Stimulated activated CD4-positive, alpha-beta T cell treated with anti-CD3 and anti-CD28 coated beads, Interleukin-15, amount 100 ng/mL, for 24 hours (primary cell): ENCODE data around the gene HDAC8.
A peak's percentile ranks its signal among the peaks of the same experiment; 100 is the strongest.

ENCODE experiments used
- DNase-seq: peaks from one replicate; pipeline ENCODE4 v3.0.0-alpha.2; 2020

HDAC8 gene

DNA sequence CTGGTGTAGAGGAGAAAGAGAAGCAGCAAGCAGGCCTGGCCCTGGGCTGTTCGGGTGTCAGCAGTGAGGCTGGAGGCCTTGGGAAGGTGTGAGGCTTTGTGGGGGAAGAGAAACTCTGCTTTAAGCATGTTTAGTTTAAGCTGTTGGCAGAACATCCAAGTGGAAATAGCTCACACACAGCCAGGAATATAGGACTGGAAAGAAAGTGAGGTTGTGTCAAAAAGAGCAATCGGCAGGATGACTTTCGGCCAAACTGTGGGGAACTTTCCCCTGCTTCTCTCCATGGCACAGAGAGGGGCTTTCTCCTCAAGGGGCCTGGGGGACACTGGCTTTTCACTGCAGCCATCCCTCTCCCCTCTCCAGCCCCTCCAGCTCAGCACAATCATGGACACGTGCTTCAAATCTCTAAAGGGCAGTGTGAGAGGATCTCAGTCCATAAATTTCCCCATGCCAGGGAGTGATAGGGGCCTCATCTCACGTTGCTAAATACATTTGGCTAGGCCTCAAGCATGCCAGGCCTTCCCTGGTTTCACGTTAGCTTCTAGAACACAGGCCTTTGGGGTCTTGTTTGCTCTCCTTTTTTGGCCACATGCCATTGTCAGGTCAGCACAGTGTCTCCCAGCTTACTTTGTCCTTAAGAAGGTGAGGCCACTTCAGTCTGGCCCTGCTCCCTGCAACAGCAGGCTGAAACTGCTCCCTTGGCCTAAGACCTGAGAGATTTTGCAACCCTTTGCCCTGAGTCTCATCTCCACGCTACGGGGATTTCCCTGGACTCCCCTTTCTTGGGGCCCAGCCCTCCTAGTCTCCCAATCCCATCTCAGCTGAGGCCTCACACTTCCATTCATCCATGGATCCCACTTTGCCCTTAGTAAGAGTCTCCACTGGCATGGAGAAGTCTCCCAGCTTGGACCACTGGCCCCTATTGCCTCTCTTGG is 258.7 kb downstream of the HDAC8 start:
- DNase-seq = no peak

DNA sequence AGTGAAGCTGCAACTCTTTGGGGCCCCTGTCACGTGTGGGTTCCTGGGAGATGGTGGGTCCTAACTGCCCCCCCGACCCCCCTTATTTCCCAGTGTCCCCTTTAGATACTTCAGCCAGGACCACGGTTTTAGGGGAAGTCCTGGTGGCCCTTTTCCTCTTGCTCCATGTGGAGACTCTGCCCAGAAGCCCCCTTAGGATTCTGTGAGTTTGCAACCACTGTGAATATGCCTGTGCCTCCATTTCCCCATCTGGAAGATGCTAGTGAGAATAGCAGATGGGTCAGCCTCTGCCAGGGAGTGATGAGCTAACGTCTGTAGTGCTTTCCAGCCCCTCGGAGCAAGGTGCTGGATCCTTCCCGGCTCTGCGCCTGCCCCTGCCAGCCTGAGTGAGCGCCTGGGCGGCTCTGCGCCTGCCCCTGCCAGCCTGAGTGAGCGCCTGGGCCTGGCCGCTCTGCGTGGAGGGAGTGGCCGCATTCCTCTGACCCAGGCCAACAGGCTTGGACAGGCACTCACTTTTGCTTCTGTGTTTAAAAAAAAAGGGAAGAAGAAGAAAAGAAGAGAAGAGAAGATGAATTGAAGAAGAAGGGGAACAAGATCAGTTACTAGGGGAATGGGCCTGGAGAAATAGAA is 260.2 kb downstream of the HDAC8 start:
- DNase-seq = no peak

DNA sequence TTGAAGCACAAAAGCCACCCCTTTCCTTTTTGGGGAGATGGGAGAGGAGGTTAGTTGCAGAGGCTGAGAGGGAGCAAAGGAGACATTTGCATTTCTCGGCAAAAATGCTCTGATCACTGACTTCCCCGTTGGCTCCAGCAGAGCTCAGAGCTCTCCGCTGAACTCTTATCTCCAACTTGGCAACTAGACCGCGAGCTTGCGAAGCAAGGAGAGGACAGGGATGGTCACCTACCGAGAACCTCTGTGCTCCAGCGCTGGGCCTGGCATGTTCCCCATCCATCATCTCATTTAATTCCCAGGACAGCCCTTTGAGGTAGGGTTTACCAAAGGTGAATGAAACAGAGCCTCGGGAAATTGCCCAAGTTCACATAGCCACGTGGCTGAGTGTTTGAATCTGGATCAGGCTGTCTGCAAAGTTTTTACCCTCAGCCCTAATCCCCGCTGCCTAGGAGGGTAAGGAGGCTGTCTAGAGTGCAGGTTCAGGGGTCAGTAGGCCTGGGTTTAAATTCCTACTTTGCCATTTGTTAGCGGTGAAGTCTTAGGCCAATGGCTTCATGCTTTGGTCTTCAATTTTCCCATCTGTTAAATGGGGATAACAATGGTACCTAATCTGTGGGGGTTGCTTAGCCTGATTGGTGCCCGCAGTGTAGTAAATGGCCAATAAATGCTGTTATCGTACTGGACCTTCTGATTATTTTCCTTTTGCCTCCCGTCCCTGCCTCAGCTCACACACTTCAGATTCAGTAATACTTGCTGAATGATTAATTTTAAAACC is 263.2 kb downstream of the HDAC8 start:
- no peak for DNase-seq

DNA sequence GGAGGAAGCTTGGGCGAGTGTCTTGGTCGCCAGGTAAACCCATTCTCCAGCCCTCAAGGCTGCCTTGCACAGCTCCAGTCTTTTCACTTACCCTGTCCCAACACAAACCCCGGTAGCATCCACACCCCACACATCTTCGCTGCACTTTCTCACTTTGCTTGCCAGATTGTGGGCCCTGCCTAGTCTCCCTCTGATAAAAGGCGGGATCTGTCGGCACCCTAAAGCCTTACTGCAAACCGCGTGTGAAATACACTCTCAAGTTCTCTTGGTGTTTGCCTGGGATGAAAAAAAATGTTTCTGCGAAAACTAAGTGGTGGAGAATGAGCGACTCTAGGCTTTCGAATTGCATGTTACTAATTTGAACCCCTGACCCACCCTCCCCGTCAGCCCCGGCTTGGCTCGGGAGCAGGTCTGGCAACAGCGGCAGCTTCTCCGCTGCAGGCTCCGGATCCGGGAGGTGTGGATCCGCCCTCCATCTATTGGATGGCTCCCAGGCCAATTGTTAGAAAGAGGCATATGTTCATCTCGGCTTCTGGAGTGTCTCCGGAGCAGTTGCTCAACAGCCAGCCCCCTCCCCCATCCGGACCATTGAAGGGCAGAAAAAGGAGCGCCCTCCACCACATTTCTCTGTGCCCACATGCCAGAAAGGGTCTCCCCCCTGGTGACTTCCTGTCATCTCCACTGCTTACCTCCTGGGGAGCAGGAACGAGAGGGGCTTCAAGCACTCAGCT is 263.9 kb downstream of the HDAC8 start:
- DNase-seq = peak; percentile 42

DNA sequence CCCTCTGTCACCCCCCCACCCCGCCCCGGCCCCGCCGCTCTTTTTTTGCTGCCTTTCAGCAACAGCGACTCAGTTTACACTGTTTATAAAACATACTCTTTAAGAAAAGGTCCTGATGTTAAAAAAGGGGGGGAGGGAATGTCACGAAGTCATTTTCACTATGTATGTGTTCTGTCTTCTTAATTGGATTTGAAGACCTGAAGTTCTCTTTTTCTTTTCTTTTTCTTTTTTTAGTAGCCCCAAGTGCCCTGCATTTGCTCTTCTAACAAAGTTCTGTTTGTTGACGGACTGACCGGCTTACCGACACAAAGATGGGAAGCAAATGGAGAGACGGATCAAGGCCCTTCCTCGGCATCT is 264.5 kb downstream of the HDAC8 start:
- DNase-seq = no peak

DNA sequence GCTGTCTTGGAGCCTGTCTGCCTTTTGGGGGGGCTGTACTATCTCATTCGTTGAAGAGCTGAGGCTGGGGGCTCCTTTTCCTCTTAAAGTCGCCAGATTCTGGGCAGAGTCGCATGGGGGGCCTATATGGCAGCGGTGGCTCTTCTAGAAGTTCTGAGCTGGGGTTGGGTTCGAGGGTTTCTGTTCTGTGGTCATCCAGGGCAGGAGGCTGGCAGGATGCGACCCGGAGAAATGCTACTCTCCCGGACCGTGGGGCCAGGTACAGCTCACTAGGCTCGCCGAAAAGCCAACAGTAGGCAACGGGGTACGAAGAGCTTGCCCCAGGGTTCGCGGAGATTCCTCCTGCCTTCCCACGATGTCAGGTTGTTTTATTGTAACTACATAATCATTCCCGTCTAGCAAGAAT is 265.0 kb downstream of the HDAC8 start:
- DNase-seq = no peak

DNA sequence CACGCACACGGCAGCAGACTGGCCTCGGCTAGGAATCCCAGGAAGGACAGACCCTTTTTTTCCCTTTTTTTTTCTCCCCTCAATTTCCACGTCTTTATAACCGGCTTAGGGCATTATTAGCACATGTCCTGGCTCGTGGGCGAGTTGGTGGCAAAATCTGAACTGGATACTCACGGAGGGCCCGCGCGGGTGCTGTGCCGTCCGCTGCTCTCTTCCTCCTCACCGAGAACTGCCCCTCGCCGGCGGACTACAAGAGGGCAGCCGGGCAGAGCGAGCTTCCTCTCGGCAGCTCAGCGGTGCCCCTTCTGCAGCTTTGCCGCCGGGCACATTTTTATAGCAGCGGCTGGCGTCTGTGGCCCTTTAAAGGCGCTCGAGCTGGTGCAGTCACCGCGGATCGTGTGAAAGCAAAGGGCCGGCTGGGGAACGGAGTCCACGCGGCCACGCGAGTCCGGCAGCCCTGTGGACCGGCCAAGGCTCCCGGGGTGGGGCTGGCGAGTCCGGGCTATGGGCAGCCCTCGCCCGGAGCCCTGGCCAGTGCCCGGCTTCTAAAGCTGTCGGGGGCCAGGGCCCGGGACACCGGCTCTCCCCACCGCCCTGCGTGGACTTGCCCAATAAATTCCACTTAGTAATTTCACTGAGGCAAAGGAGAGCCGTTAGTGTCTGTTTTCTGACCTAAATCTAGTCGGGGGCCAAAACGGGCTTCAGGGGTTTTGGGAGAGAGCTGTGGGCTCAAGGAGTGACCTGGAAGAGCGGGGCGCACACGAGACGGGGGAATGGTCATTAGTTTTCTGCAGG is 265.6 kb downstream of the HDAC8 start:
- peak; percentile 39 for DNase-seq

DNA sequence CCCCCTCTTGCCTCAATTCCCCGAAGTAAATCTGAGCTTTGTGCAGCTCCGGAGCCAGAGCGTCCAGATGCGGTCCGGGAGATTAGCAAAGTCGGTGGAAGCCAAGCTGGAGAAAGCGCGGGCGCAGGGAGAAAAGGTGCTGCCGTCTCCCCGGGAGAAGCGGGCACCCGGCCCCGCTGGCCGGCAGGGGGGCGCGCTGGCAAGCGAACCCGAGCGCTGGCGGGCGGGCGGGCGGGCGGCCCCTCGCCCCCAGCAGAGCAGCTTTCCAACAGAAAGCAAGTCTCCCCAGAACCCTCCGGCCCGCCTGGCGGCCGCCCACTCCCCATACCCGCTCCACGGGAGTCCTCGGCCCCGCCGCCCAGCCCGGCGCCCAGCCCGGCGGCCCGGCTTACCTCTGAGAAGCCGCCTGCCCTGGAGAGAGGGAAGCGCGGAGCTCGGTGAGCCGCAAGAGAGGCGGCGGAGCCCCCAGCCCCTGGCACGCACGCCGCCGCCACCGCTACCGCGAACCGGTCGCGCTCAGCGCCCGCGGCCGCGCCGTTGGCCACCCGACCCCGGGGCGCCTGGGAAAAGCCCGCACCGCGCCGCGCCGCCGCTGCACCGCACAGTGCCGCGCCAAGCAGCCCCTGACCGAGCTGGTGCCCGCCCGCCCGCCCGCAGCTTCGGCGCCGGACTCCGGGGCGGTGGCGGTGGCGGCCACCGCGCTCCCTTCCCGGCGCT is 266.4 kb downstream of the HDAC8 start:
- DNase-seq = peak; percentile 12

DNA sequence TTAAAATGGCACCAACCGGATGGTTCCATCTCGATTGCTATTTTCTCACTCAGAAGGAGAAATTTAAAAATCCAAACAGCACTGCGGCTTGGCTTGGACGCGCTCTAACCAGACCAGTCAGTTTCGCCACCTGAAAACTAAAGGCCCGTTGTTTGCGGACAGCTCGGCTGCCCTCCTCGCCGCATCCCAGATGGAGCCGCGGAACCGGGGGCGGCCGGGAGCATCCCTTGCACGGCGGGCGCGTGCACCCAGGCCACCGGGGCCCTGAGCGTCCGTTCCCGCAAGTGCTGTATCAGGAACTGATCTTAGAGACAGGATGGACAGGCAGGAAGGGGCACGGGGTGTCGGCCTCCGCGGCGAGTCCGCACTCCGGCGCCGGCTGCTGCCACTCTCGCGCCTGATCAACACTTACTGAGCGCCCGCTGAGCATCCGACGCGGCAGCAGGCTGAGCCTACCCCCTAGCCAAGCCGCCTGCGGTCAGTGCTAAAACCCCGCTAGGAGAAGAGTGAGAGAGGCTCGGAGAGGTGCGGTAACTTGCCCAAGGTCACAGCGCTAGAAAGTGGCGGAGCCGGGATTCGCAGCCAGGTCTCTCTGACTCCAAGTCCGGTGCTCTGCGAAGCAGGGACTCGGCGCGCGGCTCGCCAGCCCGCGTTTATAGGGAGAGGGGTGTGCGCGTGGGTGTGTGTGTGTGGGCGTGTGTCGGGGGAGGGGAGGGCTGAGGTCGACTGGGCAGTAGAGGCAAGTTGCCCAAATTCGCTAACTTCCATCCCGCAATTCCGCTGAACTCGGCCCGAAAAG is 267.2 kb downstream of the HDAC8 start, which contains the start of gene CITED1:
CITED1 (minus strand) TSS at position 629 of the 799 bp plus-strand sequence. CDS start 3,045 bp downstream, outside the sequence.
- peak; percentile 28 for DNase-seq

DNA sequence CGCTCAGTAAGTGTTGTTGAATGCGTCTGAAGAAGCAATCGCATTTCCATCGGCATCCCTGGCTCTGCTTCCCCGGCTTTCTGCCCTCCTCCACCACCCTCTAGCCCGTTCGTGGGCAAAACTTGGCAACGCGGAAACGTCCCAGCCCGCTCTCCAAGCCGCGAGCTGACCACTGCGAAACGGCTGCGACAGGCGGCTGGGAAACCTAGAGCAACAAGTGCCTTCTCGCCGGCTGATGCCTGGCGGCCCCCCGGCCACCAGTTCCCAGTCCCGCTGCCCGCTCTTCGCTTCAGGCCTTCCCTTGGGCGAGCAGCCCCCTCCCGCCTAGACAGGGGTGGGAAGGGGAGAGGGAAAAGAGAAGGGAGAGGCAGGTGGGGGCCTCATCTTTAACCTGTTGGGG is 267.8 kb downstream of the HDAC8 start:
- DNase-seq = no peak

DNA sequence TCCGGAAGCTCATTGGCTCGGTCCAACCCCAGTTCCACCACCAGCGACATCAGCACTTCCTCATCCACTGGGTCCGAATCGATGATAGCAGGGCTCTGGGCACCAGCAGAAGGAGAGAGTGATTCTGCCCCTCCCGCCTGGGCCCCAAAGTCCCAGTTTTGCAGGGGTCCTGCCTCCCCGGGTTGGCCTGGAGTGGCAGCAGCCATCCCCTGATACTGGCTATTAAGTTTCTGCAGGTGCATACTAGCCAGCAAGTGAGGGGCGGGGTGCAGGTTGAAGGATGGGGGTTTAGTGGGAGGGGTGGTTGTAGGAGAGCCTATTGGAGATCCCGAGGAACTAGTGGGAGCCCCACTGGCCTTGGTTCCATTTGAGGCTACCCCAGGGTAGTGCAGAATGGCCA is 270.9 kb downstream of the HDAC8 start:
- DNase-seq = no peak

DNA sequence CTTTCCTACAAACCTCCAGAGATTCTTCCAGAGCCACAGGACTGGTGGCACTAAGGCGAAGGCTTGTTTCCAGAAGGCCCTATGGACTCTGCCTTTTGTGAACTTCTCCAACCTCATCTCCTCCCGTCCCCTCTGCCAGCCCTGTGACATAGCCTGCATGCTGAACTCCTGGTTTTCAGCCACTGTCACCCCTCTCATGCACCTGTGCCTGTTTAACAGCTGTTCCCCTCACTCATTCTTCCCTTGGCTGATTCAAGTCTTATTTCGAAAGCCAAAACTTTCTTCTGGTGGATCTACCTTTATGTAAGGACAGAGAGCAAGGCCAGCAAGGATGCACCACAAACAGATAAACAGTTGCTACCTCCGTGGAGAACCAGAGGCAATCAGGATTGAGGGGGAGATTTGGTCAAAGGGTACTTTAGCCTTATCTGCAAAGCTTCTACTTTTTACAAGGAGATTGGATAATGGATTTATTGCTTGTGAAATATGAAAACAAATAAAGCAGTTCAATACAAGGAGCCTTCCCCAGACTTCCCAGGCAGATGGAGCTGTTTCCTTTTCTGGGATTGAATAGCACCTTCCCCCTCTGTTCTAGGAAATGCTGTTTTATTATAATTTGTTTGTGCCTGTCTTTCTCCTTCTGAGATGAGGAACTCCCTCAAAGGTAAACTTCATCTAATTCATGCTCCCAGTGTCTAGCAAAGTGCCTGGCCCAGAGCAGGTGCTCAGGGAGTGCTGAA is 272.6 kb downstream of the HDAC8 start:
- DNase-seq = no peak

DNA sequence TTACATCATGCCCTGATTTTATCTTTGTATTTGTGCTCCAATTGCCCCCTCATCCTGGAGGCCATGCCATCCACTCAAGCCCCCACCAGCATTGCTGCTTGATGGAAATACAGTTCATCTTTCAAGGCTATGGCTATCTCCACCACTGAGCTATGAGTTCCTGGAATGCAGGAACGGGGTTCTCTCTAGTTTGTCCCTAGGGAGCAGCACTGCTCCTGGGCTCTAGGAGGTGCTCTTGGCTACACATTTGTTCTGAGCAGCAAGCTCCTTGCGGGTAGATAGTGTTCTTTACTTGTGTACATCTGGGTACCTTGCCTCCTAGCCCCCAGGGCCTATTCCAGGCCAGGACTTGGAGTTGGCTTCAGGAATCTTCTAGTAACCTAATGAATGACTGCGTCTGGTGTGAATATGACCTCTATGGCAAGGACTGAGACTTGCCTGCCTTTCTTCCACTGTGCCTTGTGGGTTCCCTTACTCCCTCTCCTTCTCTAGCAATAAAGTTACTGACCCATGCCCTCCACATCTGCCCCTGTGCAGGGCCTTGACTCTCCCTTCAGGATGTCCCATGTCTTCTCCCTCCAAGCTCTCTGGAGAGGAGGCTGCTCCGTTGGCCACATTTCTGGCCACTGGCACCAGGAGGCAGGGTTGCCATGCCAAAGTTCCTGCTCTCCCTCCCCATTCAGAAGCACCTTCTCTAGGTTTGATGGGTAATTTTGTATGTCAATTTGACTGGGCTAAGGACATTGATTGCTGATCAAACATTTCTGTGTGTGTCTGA is 274.5 kb downstream of the HDAC8 start:
- no peak for DNase-seq

DNA sequence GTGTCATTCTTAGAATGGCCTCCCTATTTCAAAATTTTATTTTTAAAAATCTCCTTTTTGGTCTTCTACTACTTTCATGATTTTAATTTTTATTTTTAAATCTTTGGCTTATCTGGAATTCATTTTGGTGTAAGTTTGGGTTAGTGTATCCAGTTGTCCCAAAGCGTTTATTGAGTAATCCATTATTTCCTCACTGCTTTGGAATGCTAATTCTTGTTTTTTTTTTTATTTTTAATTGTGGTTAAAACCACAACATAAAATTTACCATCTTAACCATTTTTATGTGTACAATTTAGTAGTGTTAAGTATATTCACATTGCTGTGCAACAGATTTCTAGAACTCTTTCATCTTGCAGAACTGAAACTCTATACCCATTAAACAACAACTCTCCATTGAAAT is 275.7 kb downstream of the HDAC8 start:
- DNase-seq = no peak

DNA sequence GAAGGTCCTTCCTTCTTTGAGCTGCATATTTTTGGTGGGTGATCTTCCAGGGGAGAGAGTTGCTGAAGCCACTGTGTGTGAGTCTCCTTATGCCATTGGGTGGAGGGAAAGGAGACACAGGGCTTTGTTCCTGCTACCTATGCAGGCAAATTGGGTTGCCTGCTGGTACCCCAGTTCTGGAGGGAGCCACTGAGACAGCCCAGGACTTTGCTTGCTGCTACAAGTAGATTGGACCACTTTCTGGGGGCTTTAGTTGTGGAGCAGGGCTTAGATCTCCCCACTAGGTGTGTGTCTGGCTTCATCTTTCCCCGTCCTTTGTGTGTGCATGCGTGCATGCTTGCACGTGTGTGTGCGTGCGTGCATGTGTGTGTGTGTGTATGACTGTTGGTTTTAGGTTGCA is 276.9 kb downstream of the HDAC8 start:
- no peak for DNase-seq

DNA sequence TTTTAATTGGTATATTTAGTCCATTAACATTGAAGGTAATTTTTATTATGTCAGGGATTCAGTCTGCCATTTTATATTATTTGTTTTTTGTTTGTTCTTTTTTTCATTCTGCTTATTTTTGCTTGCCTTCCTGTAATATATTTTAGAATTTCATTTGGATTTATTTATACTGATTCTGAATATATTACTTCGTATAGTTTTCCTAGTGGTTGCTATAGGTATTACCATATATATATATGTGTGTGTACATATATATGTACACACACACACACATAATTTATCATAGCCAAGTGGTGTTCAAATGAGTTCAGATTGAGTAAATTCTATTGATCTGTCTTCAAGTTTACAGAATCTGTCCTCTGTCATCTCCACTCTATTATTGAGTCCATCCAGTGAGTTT is 278.1 kb downstream of the HDAC8 start:
- no peak for DNase-seq

DNA sequence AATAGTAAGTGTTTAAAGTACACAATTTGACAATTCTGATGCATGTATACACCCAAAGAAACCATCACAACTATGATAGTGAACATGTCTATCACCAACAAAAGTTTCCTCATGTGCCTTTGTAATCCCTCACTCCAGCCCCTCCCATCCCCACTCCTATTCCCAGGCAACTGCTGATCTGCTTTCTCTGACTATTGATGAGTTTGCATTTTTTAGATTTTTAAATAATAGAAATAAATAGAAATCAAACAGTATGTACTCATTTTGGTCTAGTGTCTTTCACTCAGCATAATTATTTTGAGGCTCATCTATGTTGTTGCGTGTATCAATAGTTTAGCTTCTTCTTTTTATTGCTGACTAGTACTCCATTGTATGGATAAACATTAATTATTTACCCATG is 290.3 kb downstream of the HDAC8 start:
- DNase-seq = no peak

DNA sequence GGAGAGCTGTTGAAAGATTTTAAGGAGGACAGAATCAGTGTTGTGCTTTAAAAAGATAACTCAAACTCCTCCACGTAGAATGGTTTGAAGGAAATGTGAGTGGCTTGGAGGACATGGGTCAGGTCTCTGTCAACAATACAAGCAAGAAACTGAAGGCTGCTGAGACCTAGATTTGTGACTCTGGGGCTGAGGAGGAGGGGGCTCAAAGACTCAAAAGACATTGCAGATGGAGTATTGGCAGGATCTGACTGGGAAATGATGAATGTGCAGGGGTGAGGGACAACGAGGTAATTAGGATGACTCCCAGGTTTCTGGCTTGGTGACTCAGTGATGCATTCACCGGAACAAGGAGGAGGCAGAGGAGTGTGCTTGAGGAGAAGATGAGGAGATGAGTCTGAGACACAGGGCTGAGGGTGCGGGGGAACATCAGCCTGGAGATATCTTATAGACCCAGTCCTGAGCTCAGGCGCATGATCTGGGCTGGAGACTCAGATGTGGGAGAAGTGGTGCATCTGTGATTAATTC is 292.3 kb downstream of the HDAC8 start:
- no peak for DNase-seq
